WERI-Rb-1 (cell line): ENCODE measurements around the gene SKIC2.
"Not testable (repeated sequence)": the region's sequence is repeated elsewhere in the genome, so short reads cannot be mapped to it uniquely, and the experiment has no call there.

Experiments
- DNase-seq: peaks from one replicate; pipeline ENCODE4 v3.0.0-alpha.2; 2020
- H3K27ac ChIP-seq: fragments of 250-450 bp; sonication (Bioruptor Pico); 2 replicates; pipeline ENCODE4 v1.5.1; 2020; ENCODE audit warnings: mild to moderate bottlenecking, moderate library complexity
- H3K27me3 ChIP-seq: fragments of 250-450 bp; sonication (Bioruptor Pico); 2 replicates; pipeline ENCODE4 v1.5.1; 2021; ENCODE audit warnings: mild to moderate bottlenecking, low read depth, moderate library complexity; ENCODE audit not compliant: insufficient read depth, severe bottlenecking
- H3K36me3 ChIP-seq: fragments of 250-450 bp; sonication (Bioruptor Pico); 2 replicates; pipeline ENCODE4 v1.5.1; 2020; ENCODE audit warnings: mild to moderate bottlenecking, moderate library complexity
- H3K4me3 ChIP-seq: 2 replicates; pipeline ENCODE4 v1.5.1; 2011; ENCODE audit warnings: low read depth, mild to moderate bottlenecking, control low read depth, low read length
- H3K9me3 ChIP-seq: fragments of 250-450 bp; sonication (Bioruptor Pico); 2 replicates; pipeline ENCODE4 v1.5.1; 2021; ENCODE audit warnings: mild to moderate bottlenecking, moderate library complexity; ENCODE audit not compliant: severe bottlenecking
- CTCF ChIP-seq: IDR thresholded peaks from 2 replicates; pipeline ENCODE4 v1.5.1; 2011; ENCODE audit warnings: low read depth, mild to moderate bottlenecking, control low read depth, inconsistent platforms, low read length

The SKIC2 gene

GRCh38 chr6:31971279-31971992 lies 12.5 kb downstream of the SKIC2 start:
- Histone ChIP-seq H3K36me3 (peaks cover 54% of the 10 kb centered on the region), H3K27ac (peak overlapping the region; percentile 98), H3K27me3 (no peaks in the 10 kb centered on the region), H3K4me3 (peak overlapping the region; percentile 65), H3K9me3 (no peaks in the 10 kb centered on the region)
- peak; percentile 40 for DNase-seq
- no peak for TF ChIP-seq CTCF

- DNase-seq = peak; percentile 100
- TF ChIP-seq CTCF = no peak
- Histone ChIP-seq H3K27me3 (no peaks in the 10 kb centered on the region), H3K9me3 (peaks cover 5% of the 10 kb centered on the region), H3K36me3 (peaks cover 46% of the 10 kb centered on the region), H3K4me3 (peak within 1 kb of the TSS; percentile 65), H3K27ac (peak within 1 kb of the TSS; percentile 98)
Observed at GRCh38 chr6:31971993-31972708, 13.2 kb downstream of the SKIC2 start, which contains the start of gene DXO. Gene DXO, minus strand, starts transcription at chr6:31972138. Its CDS starts 463 bp downstream, at chr6:31971675.

GRCh38 chr6:31972709-31973350 lies 13.9 kb downstream of the SKIC2 start:
- no peak for TF ChIP-seq CTCF
- H3K27ac ChIP-seq = peak overlapping the region; percentile 98
- DNase-seq = no peak

GRCh38 chr6:31976065-31976464 lies 17.1 kb downstream of the SKIC2 start:
- not testable (repeated sequence) for H3K9me3 ChIP-seq, DNase-seq, H3K27ac ChIP-seq, H3K27me3 ChIP-seq, H3K4me3 ChIP-seq
- H3K36me3 ChIP-seq = peaks cover 21% of the 10 kb centered on the region

More at GRCh38 chr6:31972709-31973350, 13.9 kb downstream of the SKIC2 start:
- H3K36me3 ChIP-seq = peaks cover 40% of the 10 kb centered on the region
- H3K4me3 ChIP-seq = peak overlapping the region; percentile 65
- H3K9me3 ChIP-seq = peaks cover 5% of the 10 kb centered on the region
- no peaks in the 10 kb centered on the region for H3K27me3 ChIP-seq

GRCh38 chr6:31977816-31978431 lies 18.9 kb downstream of the SKIC2 start:
- peaks cover 5% of the 10 kb centered on the region for H3K9me3 ChIP-seq
- TF ChIP-seq CTCF = no peak
- DNase-seq = no peak
- H3K4me3 ChIP-seq = no peak overlapping the region
- no peak overlapping the region for H3K27ac ChIP-seq
- no peaks in the 10 kb centered on the region for H3K27me3 ChIP-seq
- peaks cover 18% of the 10 kb centered on the region for H3K36me3 ChIP-seq

- no peak for TF ChIP-seq CTCF
- H3K27me3 ChIP-seq = no peaks in the 10 kb centered on the region
- peaks cover 18% of the 10 kb centered on the region for H3K36me3 ChIP-seq
- H3K4me3 ChIP-seq = no peak overlapping the region
- H3K27ac ChIP-seq = no peak overlapping the region
- no peak for DNase-seq
- H3K9me3 ChIP-seq = peaks cover 5% of the 10 kb centered on the region
Observed at GRCh38 chr6:31978831-31979230, 19.9 kb downstream of the SKIC2 start.
